ENCODE results near the gene SEC14L6.

DNA sequence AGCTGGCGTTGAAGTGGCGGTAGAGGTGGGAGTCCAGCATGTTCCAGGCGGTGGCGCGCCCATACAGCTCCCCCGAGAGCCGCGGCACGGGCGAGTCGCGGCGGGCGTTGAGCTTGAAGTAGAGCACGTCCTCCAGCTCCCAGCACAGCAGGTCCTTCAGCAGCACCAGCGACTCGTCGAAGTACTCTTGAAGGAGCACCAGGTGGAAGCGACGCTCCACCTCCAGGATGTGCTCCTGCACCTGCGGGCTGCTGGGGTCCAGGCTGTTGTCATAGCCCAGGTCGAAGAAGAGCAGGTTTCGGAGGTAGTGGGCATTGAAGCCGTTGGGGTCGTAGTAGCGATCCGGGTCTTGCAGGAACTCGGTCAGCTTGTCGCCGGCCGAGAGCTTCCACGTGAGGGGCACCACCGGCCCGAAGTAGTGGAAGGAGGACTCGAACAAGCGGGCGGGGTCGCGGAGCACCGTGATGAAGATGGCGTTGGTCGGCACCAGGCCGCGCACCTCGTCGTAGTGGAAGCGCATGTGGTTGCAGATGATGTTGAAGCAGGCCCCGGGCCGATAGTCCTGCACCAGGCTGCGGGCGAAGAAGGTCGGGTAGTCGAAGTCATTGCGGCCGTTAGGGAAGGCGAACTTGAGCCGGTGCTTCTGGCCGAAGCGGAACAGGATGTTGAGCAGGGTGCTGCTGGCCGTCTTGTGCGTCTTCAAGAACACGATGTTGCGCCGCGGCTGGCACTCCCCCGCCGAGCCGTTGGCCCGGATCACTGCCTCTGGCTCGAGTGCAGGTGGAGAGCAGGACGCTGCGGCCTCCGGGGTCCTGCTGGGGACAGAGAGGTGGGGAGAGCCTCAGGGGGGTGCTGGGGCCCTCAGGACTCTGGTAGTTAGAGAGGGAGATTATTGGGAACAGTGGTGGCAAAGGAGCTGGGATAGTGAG lies 9.0 kb upstream of the SEC14L6 start:
- TF ChIP-seq, protein P1, sequence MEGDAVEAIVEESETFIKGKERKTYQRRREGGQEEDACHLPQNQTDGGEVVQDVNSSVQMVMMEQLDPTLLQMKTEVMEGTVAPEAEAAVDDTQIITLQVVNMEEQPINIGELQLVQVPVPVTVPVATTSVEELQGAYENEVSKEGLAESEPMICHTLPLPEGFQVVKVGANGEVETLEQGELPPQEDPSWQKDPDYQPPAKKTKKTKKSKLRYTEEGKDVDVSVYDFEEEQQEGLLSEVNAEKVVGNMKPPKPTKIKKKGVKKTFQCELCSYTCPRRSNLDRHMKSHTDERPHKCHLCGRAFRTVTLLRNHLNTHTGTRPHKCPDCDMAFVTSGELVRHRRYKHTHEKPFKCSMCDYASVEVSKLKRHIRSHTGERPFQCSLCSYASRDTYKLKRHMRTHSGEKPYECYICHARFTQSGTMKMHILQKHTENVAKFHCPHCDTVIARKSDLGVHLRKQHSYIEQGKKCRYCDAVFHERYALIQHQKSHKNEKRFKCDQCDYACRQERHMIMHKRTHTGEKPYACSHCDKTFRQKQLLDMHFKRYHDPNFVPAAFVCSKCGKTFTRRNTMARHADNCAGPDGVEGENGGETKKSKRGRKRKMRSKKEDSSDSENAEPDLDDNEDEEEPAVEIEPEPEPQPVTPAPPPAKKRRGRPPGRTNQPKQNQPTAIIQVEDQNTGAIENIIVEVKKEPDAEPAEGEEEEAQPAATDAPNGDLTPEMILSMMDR (IDR thresholded peaks at IDR 0.05; ENCODE audit: insufficient read depth, low read length): no peak
- TF ChIP-seq, protein P2, sequence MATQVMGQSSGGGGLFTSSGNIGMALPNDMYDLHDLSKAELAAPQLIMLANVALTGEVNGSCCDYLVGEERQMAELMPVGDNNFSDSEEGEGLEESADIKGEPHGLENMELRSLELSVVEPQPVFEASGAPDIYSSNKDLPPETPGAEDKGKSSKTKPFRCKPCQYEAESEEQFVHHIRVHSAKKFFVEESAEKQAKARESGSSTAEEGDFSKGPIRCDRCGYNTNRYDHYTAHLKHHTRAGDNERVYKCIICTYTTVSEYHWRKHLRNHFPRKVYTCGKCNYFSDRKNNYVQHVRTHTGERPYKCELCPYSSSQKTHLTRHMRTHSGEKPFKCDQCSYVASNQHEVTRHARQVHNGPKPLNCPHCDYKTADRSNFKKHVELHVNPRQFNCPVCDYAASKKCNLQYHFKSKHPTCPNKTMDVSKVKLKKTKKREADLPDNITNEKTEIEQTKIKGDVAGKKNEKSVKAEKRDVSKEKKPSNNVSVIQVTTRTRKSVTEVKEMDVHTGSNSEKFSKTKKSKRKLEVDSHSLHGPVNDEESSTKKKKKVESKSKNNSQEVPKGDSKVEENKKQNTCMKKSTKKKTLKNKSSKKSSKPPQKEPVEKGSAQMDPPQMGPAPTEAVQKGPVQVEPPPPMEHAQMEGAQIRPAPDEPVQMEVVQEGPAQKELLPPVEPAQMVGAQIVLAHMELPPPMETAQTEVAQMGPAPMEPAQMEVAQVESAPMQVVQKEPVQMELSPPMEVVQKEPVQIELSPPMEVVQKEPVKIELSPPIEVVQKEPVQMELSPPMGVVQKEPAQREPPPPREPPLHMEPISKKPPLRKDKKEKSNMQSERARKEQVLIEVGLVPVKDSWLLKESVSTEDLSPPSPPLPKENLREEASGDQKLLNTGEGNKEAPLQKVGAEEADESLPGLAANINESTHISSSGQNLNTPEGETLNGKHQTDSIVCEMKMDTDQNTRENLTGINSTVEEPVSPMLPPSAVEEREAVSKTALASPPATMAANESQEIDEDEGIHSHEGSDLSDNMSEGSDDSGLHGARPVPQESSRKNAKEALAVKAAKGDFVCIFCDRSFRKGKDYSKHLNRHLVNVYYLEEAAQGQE (IDR thresholded peaks at IDR 0.05; ENCODE audit: insufficient replicate concordance, low read depth): no peak
- TF ChIP-seq GABPA (IDR thresholded peaks at IDR 0.05; ENCODE audit: low read depth) (no peak), POLR2AphosphoS5 (IDR thresholded peaks at IDR 0.05; ENCODE audit: low read depth) (no peak)
